ENCODE measurements around the gene RORB.

DNA sequence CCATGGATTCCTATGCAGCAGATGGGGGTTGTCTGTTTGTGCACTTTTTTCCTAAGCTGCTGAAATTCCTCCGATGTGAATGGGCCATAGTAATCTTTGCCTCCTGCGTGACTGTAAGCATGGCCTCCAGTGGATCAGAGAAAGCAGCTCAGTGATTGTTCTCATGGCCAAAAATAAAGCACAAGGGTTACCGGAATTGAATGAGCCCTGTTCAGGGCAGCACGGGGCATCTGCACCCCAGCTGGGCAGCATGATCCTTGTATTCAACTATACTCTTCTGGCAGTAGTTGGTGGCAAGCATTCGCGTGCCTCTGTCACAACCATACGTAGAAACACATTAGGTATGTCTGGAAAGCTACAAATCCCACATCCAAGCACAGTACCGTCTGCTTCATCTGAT lies 193.9 kb downstream of the RORB start:
- TF ChIP-seq, protein P1, sequence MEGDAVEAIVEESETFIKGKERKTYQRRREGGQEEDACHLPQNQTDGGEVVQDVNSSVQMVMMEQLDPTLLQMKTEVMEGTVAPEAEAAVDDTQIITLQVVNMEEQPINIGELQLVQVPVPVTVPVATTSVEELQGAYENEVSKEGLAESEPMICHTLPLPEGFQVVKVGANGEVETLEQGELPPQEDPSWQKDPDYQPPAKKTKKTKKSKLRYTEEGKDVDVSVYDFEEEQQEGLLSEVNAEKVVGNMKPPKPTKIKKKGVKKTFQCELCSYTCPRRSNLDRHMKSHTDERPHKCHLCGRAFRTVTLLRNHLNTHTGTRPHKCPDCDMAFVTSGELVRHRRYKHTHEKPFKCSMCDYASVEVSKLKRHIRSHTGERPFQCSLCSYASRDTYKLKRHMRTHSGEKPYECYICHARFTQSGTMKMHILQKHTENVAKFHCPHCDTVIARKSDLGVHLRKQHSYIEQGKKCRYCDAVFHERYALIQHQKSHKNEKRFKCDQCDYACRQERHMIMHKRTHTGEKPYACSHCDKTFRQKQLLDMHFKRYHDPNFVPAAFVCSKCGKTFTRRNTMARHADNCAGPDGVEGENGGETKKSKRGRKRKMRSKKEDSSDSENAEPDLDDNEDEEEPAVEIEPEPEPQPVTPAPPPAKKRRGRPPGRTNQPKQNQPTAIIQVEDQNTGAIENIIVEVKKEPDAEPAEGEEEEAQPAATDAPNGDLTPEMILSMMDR (IDR thresholded peaks at IDR 0.05; ENCODE audit: insufficient read depth, low read depth, low read length): no peak
- TF ChIP-seq EZH2 (IDR thresholded peaks at IDR 0.05; ENCODE audit: insufficient read depth, low read length): no peak

Data from astrocyte (in vitro differentiated cells and primary cell).